K562 (cell line): ENCODE data around the gene ADAMTS6. TPM values are rescaled to one million over a fixed set of nuclear protein-coding genes. Genes with fewer than 3 reads are reported as not detected.

Source experiments
- ARID1B ChIP-seq: fragments of 450-650 bp; IDR thresholded peaks from 2 replicates; pipeline ENCODE4 v1.6.1; 2016; ENCODE audit warnings: antibody characterized with exemption, mild to moderate bottlenecking, inconsistent platforms
- ATF1 ChIP-seq, 2 experiments: fragments of 450-650 bp in 1 of 2; IDR thresholded peaks; 2 replicates each; pipeline ENCODE4 v1.6.1; 2016; ENCODE audit warnings: missing compliant biosample characterization in 1 of 2, missing genetic modification characterization in 1 of 2
- BHLHE40 ChIP-seq: IDR thresholded peaks from 2 replicates; pipeline ENCODE4 v1.6.1; 2011; ENCODE audit warnings: low read length, improper control_type of control experiment
- BRD4 ChIP-seq: fragments of 200-600 bp; sonication (generic); IDR thresholded peaks from 2 replicates; pipeline ENCODE4 v1.6.1; 2017; ENCODE audit warnings: inconsistent platforms
- CCNT2 ChIP-seq: IDR thresholded peaks from 2 replicates; pipeline ENCODE4 v1.6.1; 2011; ENCODE audit warnings: borderline replicate concordance, low read depth, mild to moderate bottlenecking, moderate library complexity, mixed read lengths, low read length; ENCODE audit not compliant: insufficient read length; ENCODE audit errors: extremely low read depth
- CHD1 ChIP-seq: fragments of 200-600 bp; sonication (generic); IDR thresholded peaks from one replicate; pipeline ENCODE4 v1.6.1; 2012; ENCODE audit warnings: mild to moderate bottlenecking, moderate library complexity, low read length, inconsistent platforms
- CHD4 ChIP-seq: fragments of 200-600 bp; sonication (generic); IDR thresholded peaks from 3 replicates; pipeline ENCODE4 v1.6.1; 2012; ENCODE audit warnings: low read depth, mild to moderate bottlenecking, mixed read lengths, low read length, inconsistent platforms; ENCODE audit not compliant: insufficient read depth, insufficient replicate concordance, poor library complexity, severe bottlenecking
- CXXC5 ChIP-seq: fragments of 250-450 bp; sonication (Bioruptor Pico); IDR thresholded peaks from 2 replicates; pipeline ENCODE4 v1.8.0; 2022; ENCODE audit warnings: inconsistent platforms, mild to moderate bottlenecking, moderate library complexity
- GATAD2A ChIP-seq: fragments of 450-650 bp; IDR thresholded peaks from 2 replicates; pipeline ENCODE4 v1.6.1; 2017
- HES1 ChIP-seq: fragments of 450-650 bp; IDR thresholded peaks from 2 replicates; pipeline ENCODE4 v1.6.1; 2016; ENCODE audit warnings: low read depth, mild to moderate bottlenecking, moderate library complexity
- KDM1A ChIP-seq, 2 experiments: fragments of 450-650 bp; IDR thresholded peaks; 2 replicates each; pipeline ENCODE4 v1.6.1; 2016; ENCODE audit warnings: mild to moderate bottlenecking in 2 of 2
- MEIS2 ChIP-seq: fragments of 450-650 bp; IDR thresholded peaks from 2 replicates; pipeline ENCODE4 v1.6.1; 2014; ENCODE audit warnings: mild to moderate bottlenecking; ENCODE audit not compliant: partially characterized antibody
- MTF1 ChIP-seq: fragments of 250-450 bp; sonication (Bioruptor Pico); IDR thresholded peaks from 2 replicates; pipeline ENCODE4 v1.9.0; 2021; ENCODE audit warnings: moderate library complexity, mild to moderate bottlenecking, inconsistent platforms, borderline replicate concordance
- NBN ChIP-seq: fragments of 450-650 bp; IDR thresholded peaks from 2 replicates; pipeline ENCODE4 v1.6.1; 2016; ENCODE audit warnings: low read depth, mild to moderate bottlenecking
- NFRKB ChIP-seq: fragments of 450-650 bp; IDR thresholded peaks from 2 replicates; pipeline ENCODE4 v1.6.1; 2016; ENCODE audit warnings: low read depth
- NRF1 ChIP-seq, 2 experiments: fragments of 450-650 bp; IDR thresholded peaks in 1 of 2; conservative IDR thresholded peaks in 1 of 2; 2 replicates each; pipeline ENCODE4 v1.6.1; 2014; ENCODE audit warnings: mild to moderate bottlenecking in 2 of 2
- POLR2B ChIP-seq: fragments of 450-650 bp; IDR thresholded peaks from 2 replicates; pipeline ENCODE4 v1.6.1; 2018; ENCODE audit warnings: low read depth; ENCODE audit not compliant: partially characterized antibody
- POLR2G ChIP-seq: fragments of 200-400 bp; formaldehyde crosslinking; IDR thresholded peaks from 2 replicates; pipeline ENCODE4 v1.6.1; 2017; ENCODE audit warnings: low read depth, mild to moderate bottlenecking, antibody characterized with exemption, low read length, moderate library complexity
- RCOR1 ChIP-seq, 2 experiments: IDR thresholded peaks; 2 replicates each; pipeline ENCODE4 v1.6.1; 2012; ENCODE audit warnings: low read depth in 2 of 2, low read length in 2 of 2, borderline replicate concordance in 1 of 2, improper control_type of control experiment in 1 of 2
- USF2 ChIP-seq: sonication (generic); formaldehyde crosslinking; IDR thresholded peaks from 2 replicates; pipeline ENCODE4 v1.5.0; 2020; ENCODE audit warnings: missing genetic modification reagents
- polyA plus RNA-seq, 8 experiments: library from polyadenylated mRNA; depleted of rRNA in 4 of 8; stranded (reverse) in 5 of 8; unstranded in 3 of 8; fragments of >200 nt; fragmentation: Nextera tagmentation in 2 of 8; fragmentation: Illumina TruSeq in 1 of 8; extraction: Ambion mirVana in 2 of 8; extraction: Trizol in 1 of 8; gene quantifications; 2 replicates each; pipeline versions ENCODE4 v1.2.1 to v1.2.3, GENCODE V29; 2011 to 2014; ENCODE audit warnings: inconsistent platforms in 1 of 8, missing spikeins in 1 of 8
- total RNA-seq, 7 experiments: library from RNA; depleted of rRNA in 6 of 7; stranded (reverse); fragments of >200 nt in 6 of 7; fragmentation: Illumina TruSeq in 2 of 7; extraction: Trizol in 2 of 7; gene quantifications; 2 replicates each; pipeline versions ENCODE4 v1.2.1 to v1.2.3, GENCODE V29; 2011 to 2021; ENCODE audit warnings: low replicate concordance in 1 of 7
- TF ChIP-seq, protein P1 (sequence below): fragments of 250-450 bp; sonication (Bioruptor Pico); IDR thresholded peaks from 2 replicates; pipeline ENCODE4 v1.4.0; 2020
- TF ChIP-seq, protein P2 (sequence below): IDR thresholded peaks from 2 replicates; pipeline ENCODE4 v1.6.1; 2014; ENCODE audit warnings: antibody characterized with exemption
- TF ChIP-seq, protein P3 (sequence below), 2 experiments: fragments of 250-450 bp in 1 of 2; fragments of 450-650 bp in 1 of 2; sonication (Bioruptor Pico) in 1 of 2; IDR thresholded peaks; 2 replicates each; pipeline versions ENCODE4 v1.6.1 to v1.8.0; 2016 to 2021; ENCODE audit warnings: mild to moderate bottlenecking in 2 of 2, moderate library complexity in 2 of 2, missing compliant biosample characterization in 1 of 2, missing genetic modification characterization in 1 of 2

The ADAMTS6 gene
- total and polyA plus RNA-seq, 9 of the 15 experiments (the other 6 are each of a cell fraction or from before 2014, with no cell fraction given), result 0.57 to 5.3 (median 1.5) TPM

- TF ChIP-seq MEIS2, result peak; percentile 78
- TF ChIP-seq, protein P1, sequence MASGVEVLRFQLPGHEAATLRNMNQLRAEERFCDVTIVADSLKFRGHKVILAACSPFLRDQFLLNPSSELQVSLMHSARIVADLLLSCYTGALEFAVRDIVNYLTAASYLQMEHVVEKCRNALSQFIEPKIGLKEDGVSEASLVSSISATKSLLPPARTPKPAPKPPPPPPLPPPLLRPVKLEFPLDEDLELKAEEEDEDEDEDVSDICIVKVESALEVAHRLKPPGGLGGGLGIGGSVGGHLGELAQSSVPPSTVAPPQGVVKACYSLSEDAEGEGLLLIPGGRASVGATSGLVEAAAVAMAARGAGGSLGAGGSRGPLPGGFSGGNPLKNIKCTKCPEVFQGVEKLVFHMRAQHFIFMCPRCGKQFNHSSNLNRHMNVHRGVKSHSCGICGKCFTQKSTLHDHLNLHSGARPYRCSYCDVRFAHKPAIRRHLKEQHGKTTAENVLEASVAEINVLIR (CRISPR knock-in tag), result peak; percentile 42; the same call in 1 of the 2 replicates
- 0 out of 4 replicates have a peak, but pooled peaks of 1 of the 2 experiments have one; percentile 33 for TF ChIP-seq KDM1A (IDR thresholded peaks at IDR 0.05)
- TF ChIP-seq CCNT2, result peak; percentile 59
- TF ChIP-seq NBN, result peak; percentile 26; the same call in 1 of the 2 replicates
- TF ChIP-seq ARID1B, result peak; percentile 43; the same call in 1 of the 2 replicates
- peak; percentile 22 for TF ChIP-seq CHD4
- TF ChIP-seq CHD1, result peak; percentile 7
- TF ChIP-seq ATF1 (CRISPR knock-in tag; IDR thresholded peaks at IDR 0.05), result no peak
- peak; percentile 93 for TF ChIP-seq ATF1 (tag; IDR thresholded peaks at IDR 0.05)
- TF ChIP-seq, protein P2, sequence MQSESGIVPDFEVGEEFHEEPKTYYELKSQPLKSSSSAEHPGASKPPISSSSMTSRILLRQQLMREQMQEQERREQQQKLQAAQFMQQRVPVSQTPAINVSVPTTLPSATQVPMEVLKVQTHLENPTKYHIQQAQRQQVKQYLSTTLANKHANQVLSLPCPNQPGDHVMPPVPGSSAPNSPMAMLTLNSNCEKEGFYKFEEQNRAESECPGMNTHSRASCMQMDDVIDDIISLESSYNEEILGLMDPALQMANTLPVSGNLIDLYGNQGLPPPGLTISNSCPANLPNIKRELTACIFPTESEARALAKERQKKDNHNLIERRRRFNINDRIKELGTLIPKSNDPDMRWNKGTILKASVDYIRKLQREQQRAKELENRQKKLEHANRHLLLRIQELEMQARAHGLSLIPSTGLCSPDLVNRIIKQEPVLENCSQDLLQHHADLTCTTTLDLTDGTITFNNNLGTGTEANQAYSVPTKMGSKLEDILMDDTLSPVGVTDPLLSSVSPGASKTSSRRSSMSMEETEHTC, result peak; percentile 79; the same call in 1 of the 2 replicates
- no peak for TF ChIP-seq BRD4
- TF ChIP-seq BHLHE40, result peak; percentile 98
- 0 out of 2 replicates have a peak, but pooled peaks have one; percentile 47 for TF ChIP-seq GATAD2A
- TF ChIP-seq HES1, result no peak
- TF ChIP-seq CXXC5 (CRISPR knock-in tag), result peak; percentile 64; the same call in 1 of the 2 replicates
- 0 out of 2 replicates have a peak, but pooled peaks have one; percentile 27 for TF ChIP-seq POLR2G
- peak; percentile 55; the same call in 1 of the 2 replicates for TF ChIP-seq NFRKB
- TF ChIP-seq RCOR1 (IDR thresholded peaks at IDR 0.05; ENCODE audit: borderline replicate concordance in 1 of 2, low read depth in 2 of 2, low read length in 2 of 2), result peak in 1 of 2 experiments; percentile 72; a peak in 2 of 4 replicates
- TF ChIP-seq POLR2B, result peak; percentile 30
- peak; percentile 93 for TF ChIP-seq USF2 (CRISPR knock-in tag)
- peak; percentile 95 for TF ChIP-seq NRF1 (conservative IDR thresholded peaks at IDR 0.05 in 1 of 2, IDR thresholded peaks at IDR 0.05 in 1 of 2)
- no peak for TF ChIP-seq MTF1 (CRISPR knock-in tag)
- TF ChIP-seq, protein P3, sequence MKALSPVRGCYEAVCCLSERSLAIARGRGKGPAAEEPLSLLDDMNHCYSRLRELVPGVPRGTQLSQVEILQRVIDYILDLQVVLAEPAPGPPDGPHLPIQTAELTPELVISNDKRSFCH (CRISPR knock-in tag; IDR thresholded peaks at IDR 0.05), result no peak
- TF ChIP-seq, protein P3 (tag; IDR thresholded peaks at IDR 0.05), result no peak
Observed at GRCh38 chr5:65481635-65482295, at the start of gene ADAMTS6 (continued).
